ENCODE results near the gene TRIM60.

DNA sequence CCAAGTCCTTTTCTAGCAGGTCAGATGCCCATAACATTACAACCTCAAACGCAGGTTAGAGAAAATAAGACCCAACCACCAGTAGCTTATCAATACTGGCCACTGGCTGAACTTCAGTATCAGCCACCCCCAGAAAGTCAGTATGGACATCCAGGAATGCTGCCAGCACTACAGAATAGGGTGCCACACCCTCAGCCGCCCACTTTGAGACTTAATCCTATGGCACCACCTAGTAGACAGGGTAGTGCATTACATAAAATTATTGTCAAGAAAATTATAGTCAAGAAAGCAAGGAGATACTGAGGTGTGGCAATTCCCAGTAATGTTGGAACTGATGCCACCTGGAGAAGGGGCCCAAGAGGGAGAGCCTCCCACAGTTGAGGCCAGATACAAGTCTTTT, 34.5 kb upstream of the TRIM60 start:
- TF ChIP-seq, protein P1, sequence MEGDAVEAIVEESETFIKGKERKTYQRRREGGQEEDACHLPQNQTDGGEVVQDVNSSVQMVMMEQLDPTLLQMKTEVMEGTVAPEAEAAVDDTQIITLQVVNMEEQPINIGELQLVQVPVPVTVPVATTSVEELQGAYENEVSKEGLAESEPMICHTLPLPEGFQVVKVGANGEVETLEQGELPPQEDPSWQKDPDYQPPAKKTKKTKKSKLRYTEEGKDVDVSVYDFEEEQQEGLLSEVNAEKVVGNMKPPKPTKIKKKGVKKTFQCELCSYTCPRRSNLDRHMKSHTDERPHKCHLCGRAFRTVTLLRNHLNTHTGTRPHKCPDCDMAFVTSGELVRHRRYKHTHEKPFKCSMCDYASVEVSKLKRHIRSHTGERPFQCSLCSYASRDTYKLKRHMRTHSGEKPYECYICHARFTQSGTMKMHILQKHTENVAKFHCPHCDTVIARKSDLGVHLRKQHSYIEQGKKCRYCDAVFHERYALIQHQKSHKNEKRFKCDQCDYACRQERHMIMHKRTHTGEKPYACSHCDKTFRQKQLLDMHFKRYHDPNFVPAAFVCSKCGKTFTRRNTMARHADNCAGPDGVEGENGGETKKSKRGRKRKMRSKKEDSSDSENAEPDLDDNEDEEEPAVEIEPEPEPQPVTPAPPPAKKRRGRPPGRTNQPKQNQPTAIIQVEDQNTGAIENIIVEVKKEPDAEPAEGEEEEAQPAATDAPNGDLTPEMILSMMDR (IDR thresholded peaks at IDR 0.05) = no peak
- TF ChIP-seq POLR2A (IDR thresholded peaks at IDR 0.05) = no peak

Data from heart left ventricle (tissue), 13 donors.